ENCODE data around the gene SLC27A2.
"Not testable (repeated sequence)": the region's sequence is repeated elsewhere in the genome, so short reads cannot be mapped to it uniquely, and the experiment has no call there.

Gene SLC27A2

DNA sequence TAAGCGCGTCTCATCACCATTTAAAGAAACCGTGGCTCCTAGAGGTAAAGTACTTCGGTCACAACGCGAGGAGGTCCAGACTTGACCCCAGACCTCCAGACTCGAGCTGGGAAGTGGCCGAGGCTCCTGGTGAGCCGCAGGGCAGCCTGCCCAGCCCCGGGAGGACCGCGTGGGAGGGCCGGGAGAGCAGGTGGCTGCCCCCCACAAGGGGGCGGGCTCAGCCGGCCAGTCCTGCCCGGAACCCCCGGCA is at the start of gene SLC27A2:
SLC27A2 (plus strand) TSS at position 228 of the 250 bp plus-strand sequence. CDS start 232 bp downstream, outside the sequence.
- TF ChIP-seq, protein P1, sequence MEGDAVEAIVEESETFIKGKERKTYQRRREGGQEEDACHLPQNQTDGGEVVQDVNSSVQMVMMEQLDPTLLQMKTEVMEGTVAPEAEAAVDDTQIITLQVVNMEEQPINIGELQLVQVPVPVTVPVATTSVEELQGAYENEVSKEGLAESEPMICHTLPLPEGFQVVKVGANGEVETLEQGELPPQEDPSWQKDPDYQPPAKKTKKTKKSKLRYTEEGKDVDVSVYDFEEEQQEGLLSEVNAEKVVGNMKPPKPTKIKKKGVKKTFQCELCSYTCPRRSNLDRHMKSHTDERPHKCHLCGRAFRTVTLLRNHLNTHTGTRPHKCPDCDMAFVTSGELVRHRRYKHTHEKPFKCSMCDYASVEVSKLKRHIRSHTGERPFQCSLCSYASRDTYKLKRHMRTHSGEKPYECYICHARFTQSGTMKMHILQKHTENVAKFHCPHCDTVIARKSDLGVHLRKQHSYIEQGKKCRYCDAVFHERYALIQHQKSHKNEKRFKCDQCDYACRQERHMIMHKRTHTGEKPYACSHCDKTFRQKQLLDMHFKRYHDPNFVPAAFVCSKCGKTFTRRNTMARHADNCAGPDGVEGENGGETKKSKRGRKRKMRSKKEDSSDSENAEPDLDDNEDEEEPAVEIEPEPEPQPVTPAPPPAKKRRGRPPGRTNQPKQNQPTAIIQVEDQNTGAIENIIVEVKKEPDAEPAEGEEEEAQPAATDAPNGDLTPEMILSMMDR (IDR thresholded peaks at IDR 0.05; ENCODE audit: low read depth, low read length, missing control alignments), result peak; percentile 50
- no peak for DNase-seq (ENCODE audit: low read depth)
- in situ Hi-C loops (cut with HindIII; ENCODE audit: low sequenced_read_pairs), result no loop called here
- H3K4me3 ChIP-seq (ENCODE audit: low read depth, low read length), result peak within 1 kb of the TSS; percentile 38

GRCh38 chr15:50132251-50132984 is 49.6 kb upstream of the SLC27A2 start:
- DNase-seq (ENCODE audit: low read depth); in situ Hi-C loops (cut with HindIII; ENCODE audit: low sequenced_read_pairs); H3K4me3 ChIP-seq (ENCODE audit: low read depth, low read length): not testable (repeated sequence)

- TF ChIP-seq, protein P1 (IDR thresholded peaks at IDR 0.05; ENCODE audit: low read depth, low read length, missing control alignments), result no peak
- H3K4me3 ChIP-seq (ENCODE audit: low read depth, low read length), result no peak overlapping the region
- peak; percentile 45 for DNase-seq (ENCODE audit: low read depth)
- in situ Hi-C loops (cut with HindIII; ENCODE audit: low sequenced_read_pairs), result no loop called here
These were observed 47.4 kb upstream of the SLC27A2 start for GRCh38 chr15:50134524-50135024.

- DNase-seq (ENCODE audit: low read depth), result no peak
- no peak overlapping the region for H3K4me3 ChIP-seq (ENCODE audit: low read depth, low read length)
- in situ Hi-C loops (cut with HindIII; ENCODE audit: low sequenced_read_pairs), result no loop called here
- TF ChIP-seq, protein P1 (IDR thresholded peaks at IDR 0.05; ENCODE audit: low read depth, low read length, missing control alignments), result no peak
These were observed 46.9 kb upstream of the SLC27A2 start for GRCh38 chr15:50135031-50135551.

- TF ChIP-seq, protein P1 (IDR thresholded peaks at IDR 0.05; ENCODE audit: low read depth, low read length, missing control alignments), result no peak
- DNase-seq (ENCODE audit: low read depth), result peak; percentile 72
- in situ Hi-C loops (cut with HindIII; ENCODE audit: low sequenced_read_pairs), result no loop called here
- H3K4me3 ChIP-seq (ENCODE audit: low read depth, low read length), result no peak overlapping the region
These were observed 44.6 kb upstream of the SLC27A2 start for GRCh38 chr15:50137330-50137761.

GRCh38 chr15:50137893-50138292 is 44.1 kb upstream of the SLC27A2 start:
- no peak overlapping the region for H3K4me3 ChIP-seq (ENCODE audit: low read depth, low read length)
- no peak for DNase-seq (ENCODE audit: low read depth)
- in situ Hi-C loops (cut with HindIII; ENCODE audit: low sequenced_read_pairs), result no loop called here
- TF ChIP-seq, protein P1 (IDR thresholded peaks at IDR 0.05; ENCODE audit: low read depth, low read length, missing control alignments), result peak; percentile 13

DNA sequence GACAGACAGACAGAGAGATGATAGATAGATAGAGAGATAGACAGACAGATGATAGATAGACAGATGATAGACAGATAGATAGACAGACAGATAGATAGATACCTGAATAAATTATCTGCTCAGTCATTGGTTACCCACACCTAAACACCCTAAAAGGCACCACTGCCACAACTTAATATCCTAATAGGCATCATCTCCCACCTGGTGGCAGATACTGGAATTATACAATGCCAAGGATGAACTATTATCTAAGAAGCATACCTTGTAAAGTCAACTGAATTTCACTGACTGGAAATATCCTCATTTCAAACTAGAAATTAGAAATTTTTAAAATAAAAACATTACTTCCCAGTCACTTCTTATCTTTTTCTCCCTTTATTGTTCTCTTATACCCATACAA is 43.6 kb upstream of the SLC27A2 start:
- in situ Hi-C loops (cut with HindIII; ENCODE audit: low sequenced_read_pairs), result no loop called here
- H3K4me3 ChIP-seq (ENCODE audit: low read depth, low read length), result no peak overlapping the region
- DNase-seq (ENCODE audit: low read depth), result no peak
- TF ChIP-seq, protein P1 (IDR thresholded peaks at IDR 0.05; ENCODE audit: low read depth, low read length, missing control alignments), result peak; percentile 13

Measured in astrocyte of the cerebellum (primary cell).